Mesenchymal stem cell (in vitro differentiated cells and primary cell): Measurements from ENCODE around the gene USP14.
"Not testable (repeated sequence)": the region's sequence is repeated elsewhere in the genome, so short reads cannot be mapped to it uniquely, and the experiment has no call there.

Experiments
- DNase-seq: peaks from one replicate; pipeline ENCODE4 v3.0.0-alpha.2; 2013
- H2AFZ ChIP-seq: one replicate; pipeline ENCODE4 v1.6.1; 2013; ENCODE audit warnings: low read depth, mild to moderate bottlenecking, control low read depth, inconsistent platforms, low read length, moderate library complexity
- H2AK5ac ChIP-seq: 2 replicates; pipeline ENCODE4 v1.6.1; 2013; ENCODE audit warnings: low read length, moderate library complexity, mild to moderate bottlenecking, inconsistent platforms; ENCODE audit not compliant: severe bottlenecking
- H2BK120ac ChIP-seq: one replicate; pipeline ENCODE4 v1.6.1; 2013; ENCODE audit warnings: low read depth, mild to moderate bottlenecking, inconsistent platforms, low read length, moderate library complexity
- H2BK12ac ChIP-seq, 2 experiments: one replicate each; pipeline ENCODE4 v1.6.1; 2013; ENCODE audit warnings: inconsistent platforms in 2 of 2, low read length in 2 of 2, mild to moderate bottlenecking in 2 of 2, moderate library complexity in 2 of 2, control low read depth in 1 of 2
- H2BK15ac ChIP-seq: one replicate; pipeline ENCODE4 v1.6.1; 2013; ENCODE audit warnings: mild to moderate bottlenecking, low read depth, inconsistent platforms; ENCODE audit not compliant: poor library complexity, severe bottlenecking
- H2BK5ac ChIP-seq: 2 replicates; pipeline ENCODE4 v1.6.1; 2013; ENCODE audit warnings: low read depth, mild to moderate bottlenecking, low read length, control low read depth, inconsistent platforms; ENCODE audit not compliant: poor library complexity, severe bottlenecking
- H3K14ac ChIP-seq, 2 experiments: one replicate each; pipeline ENCODE4 v1.6.1; 2013; ENCODE audit warnings: inconsistent platforms in 2 of 2, low read length in 2 of 2, control low read depth in 1 of 2, mild to moderate bottlenecking in 1 of 2, moderate library complexity in 1 of 2
- H3K18ac ChIP-seq, 2 experiments: one replicate each; pipeline ENCODE4 v1.6.1; 2013; ENCODE audit warnings: inconsistent platforms in 2 of 2, low read length in 2 of 2, control low read depth in 1 of 2, low read depth in 1 of 2, mild to moderate bottlenecking in 1 of 2
- H3K23ac ChIP-seq, 2 experiments: one replicate each; pipeline ENCODE4 v1.6.1; 2013; ENCODE audit warnings: inconsistent platforms in 2 of 2, low read length in 2 of 2, mild to moderate bottlenecking in 2 of 2, moderate library complexity in 2 of 2, control low read depth in 1 of 2
- H3K27ac ChIP-seq: 2 replicates; pipeline ENCODE4 v1.5.1; 2013; ENCODE audit warnings: mild to moderate bottlenecking, moderate library complexity, low read length, control low read depth, inconsistent platforms; ENCODE audit not compliant: poor library complexity, severe bottlenecking
- H3K27me3 ChIP-seq, 2 experiments: 2 replicates each; pipeline versions ENCODE4 v1.6.1 to v1.7.0; 2013; ENCODE audit warnings: low read length in 2 of 2, mild to moderate bottlenecking in 2 of 2, moderate library complexity in 2 of 2, control low read depth in 1 of 2, inconsistent platforms in 1 of 2; ENCODE audit not compliant: control insufficient read depth in 1 of 2, insufficient read depth in 1 of 2
- H3K36me3 ChIP-seq, 2 experiments: 2 replicates each; pipeline versions ENCODE4 v1.6.1 to v1.7.0; 2013; ENCODE audit warnings: low read length in 2 of 2, control low read depth in 1 of 2, inconsistent platforms in 1 of 2, low read depth in 1 of 2, mild to moderate bottlenecking in 1 of 2; ENCODE audit not compliant: insufficient read depth in 2 of 2, control insufficient read depth in 1 of 2
- H3K4ac ChIP-seq, 2 experiments: one replicate each; pipeline ENCODE4 v1.6.1; 2013; ENCODE audit warnings: inconsistent platforms in 2 of 2, low read length in 2 of 2, mild to moderate bottlenecking in 2 of 2, moderate library complexity in 2 of 2, control low read depth in 1 of 2, low read depth in 1 of 2
- H3K4me1 ChIP-seq: 2 replicates; pipeline ENCODE4 v1.6.1; 2013; ENCODE audit warnings: low read depth, low read length, control low read depth; ENCODE audit not compliant: control insufficient read depth, insufficient read depth
- H3K4me2 ChIP-seq: 2 replicates; pipeline ENCODE4 v1.6.1; 2013; ENCODE audit warnings: low read length, mild to moderate bottlenecking, inconsistent platforms; ENCODE audit not compliant: poor library complexity, severe bottlenecking
- H3K4me3 ChIP-seq, 2 experiments: 2 replicates each; pipeline versions ENCODE4 v1.5.1 to v1.7.0; 2013; ENCODE audit warnings: low read length in 2 of 2, mild to moderate bottlenecking in 2 of 2, control low read depth in 1 of 2, low read depth in 1 of 2; ENCODE audit not compliant: insufficient read depth in 1 of 2
- H3K79me1 ChIP-seq: replicated peaks from 2 replicates; pipeline ENCODE4 v1.6.1; 2013; ENCODE audit warnings: mild to moderate bottlenecking, control low read depth, low read length, inconsistent platforms; ENCODE audit not compliant: poor library complexity, severe bottlenecking
- H3K9ac ChIP-seq: 2 replicates; pipeline ENCODE4 v1.7.0; 2013; ENCODE audit warnings: mild to moderate bottlenecking, low read length, moderate library complexity
- H3K9me3 ChIP-seq: 2 replicates; pipeline ENCODE4 v1.7.0; 2013; ENCODE audit warnings: mild to moderate bottlenecking, low read length; ENCODE audit not compliant: control insufficient read depth
- H4K8ac ChIP-seq: one replicate; pipeline ENCODE4 v1.6.1; 2013; ENCODE audit warnings: inconsistent platforms, mild to moderate bottlenecking, low read length, moderate library complexity
- H4K91ac ChIP-seq: one replicate; pipeline ENCODE4 v1.6.1; 2013; ENCODE audit warnings: mild to moderate bottlenecking, low read length, inconsistent platforms
- WGBS: methylation state at CpG from one replicate; pipeline ENCODE4 v1.1.7; 2013; ENCODE audit warnings: mixed read lengths; 5-methylcytosine and 5-hydroxymethylcytosine counted together

Gene USP14

DNA sequence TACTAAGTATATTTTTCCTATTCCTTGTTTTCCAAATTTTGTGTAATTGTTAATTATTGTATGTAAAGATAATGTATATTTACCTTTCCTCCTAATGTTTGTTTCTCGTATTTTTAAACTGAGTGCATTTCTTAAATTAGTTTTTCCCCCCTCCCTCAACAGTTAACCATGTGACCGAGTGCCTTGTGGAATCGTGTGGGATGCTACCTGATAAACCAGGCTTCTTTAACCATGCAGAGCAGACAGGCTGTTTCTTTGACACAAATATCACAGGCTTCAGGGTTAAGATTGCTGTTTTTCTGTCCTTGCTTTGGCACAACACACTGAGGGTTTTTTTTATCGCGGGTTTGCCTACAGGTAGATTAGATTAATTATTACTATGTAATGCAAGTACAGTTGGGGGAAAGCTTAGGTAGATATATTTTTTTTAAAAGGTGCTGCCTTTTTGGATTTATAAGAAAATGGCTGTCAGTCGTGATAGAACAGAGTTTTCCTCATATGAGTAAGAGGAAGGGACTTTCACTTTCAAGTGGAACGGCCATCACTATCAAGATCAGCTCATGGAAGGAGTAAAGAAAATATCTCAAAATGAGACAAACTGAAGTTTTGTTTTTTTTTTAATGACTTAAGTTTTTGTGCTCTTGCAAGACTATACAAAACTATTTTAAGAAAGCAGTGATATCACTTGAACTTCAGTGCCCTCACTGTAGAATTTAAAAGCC lies 37.7 kb upstream of the USP14 start:
- not testable (repeated sequence) for H2AFZ ChIP-seq, H2BK5ac ChIP-seq, H4K8ac ChIP-seq, H3K79me1 ChIP-seq, H3K14ac ChIP-seq, DNase-seq, H2BK120ac ChIP-seq, H3K27ac ChIP-seq, H3K4me1 ChIP-seq, H2BK12ac ChIP-seq, H3K4me3 ChIP-seq, H3K9ac ChIP-seq, H2BK15ac ChIP-seq, H2AK5ac ChIP-seq, H3K4ac ChIP-seq, H3K27me3 ChIP-seq, H3K36me3 ChIP-seq, H4K91ac ChIP-seq, H3K18ac ChIP-seq, H3K4me2 ChIP-seq, H3K9me3 ChIP-seq, H3K23ac ChIP-seq
- 66% methylated on average over 4 of the region's 7 CpGs for WGBS

GRCh38 chr18:135045-135444 lies 23.3 kb upstream of the USP14 start:
- Histone ChIP-seq H2BK120ac (no peak overlapping the region), H3K27ac (no peak overlapping the region)
- 35% methylated on average over 1 of the region's 1 CpG for WGBS

GRCh38 chr18:136433-136832 lies 21.9 kb upstream of the USP14 start:
- Histone ChIP-seq H2BK12ac (no peak overlapping the region), H3K36me3 (no peaks in the 10 kb centered on the region), H3K27ac (no peak overlapping the region)

More at GRCh38 chr18:135045-135444, 23.3 kb upstream of the USP14 start:
- Histone ChIP-seq H2BK15ac (no peak overlapping the region), H3K36me3 (no peaks in the 10 kb centered on the region), H3K14ac (no peak overlapping the region), H2AK5ac (no peak overlapping the region), H3K9ac (no peak overlapping the region), H3K4me2 (no peak overlapping the region), H3K23ac (no peak overlapping the region), H3K4me1 (no peaks in the 10 kb centered on the region), H4K8ac (no peak overlapping the region), H3K27me3 (no peaks in the 10 kb centered on the region), H2AFZ (no peak overlapping the region), H2BK5ac (no peak overlapping the region), H3K79me1 (no peaks in the 10 kb centered on the region), H2BK12ac (no peak overlapping the region), H4K91ac (no peak overlapping the region), H3K9me3 (no peaks in the 10 kb centered on the region), H3K4me3 (no peak overlapping the region), H3K18ac (no peak overlapping the region), H3K4ac (no peak overlapping the region)
- DNase-seq, result no peak

DNA sequence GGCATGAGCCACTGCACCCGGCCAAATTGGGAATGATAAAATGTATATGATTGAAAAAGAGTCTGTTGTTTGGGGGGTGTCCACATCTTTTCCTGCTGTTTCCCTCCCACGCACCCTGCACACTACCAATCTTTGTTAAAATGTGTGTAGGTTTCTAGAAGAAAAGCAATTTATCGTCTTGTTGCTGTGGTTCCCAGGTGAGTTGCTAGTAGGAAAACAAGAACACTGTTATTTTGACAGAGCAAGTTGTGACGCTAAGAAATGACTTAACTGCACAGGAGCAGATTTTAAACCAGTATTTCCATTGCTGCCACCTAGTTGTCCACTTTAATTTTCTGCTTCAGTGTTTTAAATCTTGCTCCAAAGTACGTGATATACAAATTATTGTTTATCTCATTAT lies 21.0 kb upstream of the USP14 start:
- H2BK12ac ChIP-seq, result no peak overlapping the region
- H3K4me1 ChIP-seq, result no peaks in the 10 kb centered on the region
- H3K4ac ChIP-seq, result no peak overlapping the region
- H2BK15ac ChIP-seq, result no peak overlapping the region
- H3K36me3 ChIP-seq, result no peaks in the 10 kb centered on the region
- no peak overlapping the region for H3K27ac ChIP-seq
- WGBS, result 84% methylated on average over 4 of the region's 5 CpGs
- no peak overlapping the region for H2BK120ac ChIP-seq
- no peak overlapping the region for H3K14ac ChIP-seq
- H3K9me3 ChIP-seq, result no peaks in the 10 kb centered on the region
- H3K79me1 ChIP-seq, result no peaks in the 10 kb centered on the region
- no peak overlapping the region for H3K9ac ChIP-seq
- H3K23ac ChIP-seq, result no peak overlapping the region
- no peak overlapping the region for H3K18ac ChIP-seq
- no peak overlapping the region for H2BK5ac ChIP-seq
- H2AK5ac ChIP-seq, result no peak overlapping the region
- no peaks in the 10 kb centered on the region for H3K27me3 ChIP-seq
- H4K8ac ChIP-seq, result no peak overlapping the region
- H2AFZ ChIP-seq, result no peak overlapping the region
- DNase-seq, result no peak
- no peak overlapping the region for H3K4me2 ChIP-seq
- H3K4me3 ChIP-seq, result no peak overlapping the region
- no peak overlapping the region for H4K91ac ChIP-seq

More at GRCh38 chr18:136433-136832, 21.9 kb upstream of the USP14 start:
- H2AFZ ChIP-seq, result no peak overlapping the region
- no peak overlapping the region for H3K14ac ChIP-seq
- no peaks in the 10 kb centered on the region for H3K4me1 ChIP-seq
- no peak overlapping the region for H4K91ac ChIP-seq
- H2BK5ac ChIP-seq, result no peak overlapping the region
- no peak overlapping the region for H3K4me3 ChIP-seq
- no peak overlapping the region for H2BK120ac ChIP-seq
- no peak overlapping the region for H2BK15ac ChIP-seq
- H3K9me3 ChIP-seq, result no peaks in the 10 kb centered on the region
- H3K4ac ChIP-seq, result no peak overlapping the region
- no peak overlapping the region for H2AK5ac ChIP-seq
- no peak overlapping the region for H3K23ac ChIP-seq
- 62% methylated on average over 6 of the region's 7 CpGs for WGBS
- H4K8ac ChIP-seq, result no peak overlapping the region
- H3K79me1 ChIP-seq, result no peaks in the 10 kb centered on the region
- no peak overlapping the region for H3K18ac ChIP-seq
- H3K4me2 ChIP-seq, result no peak overlapping the region
- H3K9ac ChIP-seq, result no peak overlapping the region
- H3K27me3 ChIP-seq, result no peaks in the 10 kb centered on the region
- DNase-seq, result no peak
